Measurements from ENCODE around the gene SAFB. TPM values are rescaled to one million over a fixed set of nuclear protein-coding genes. Genes with fewer than 3 reads are reported as not detected.
"Not testable (repeated sequence)": the region's sequence is repeated elsewhere in the genome, so short reads cannot be mapped to it uniquely, and the experiment has no call there.

Gene SAFB
- total and polyA plus RNA-seq, 5 donors from 2014 or later = 36.9 to 204 (median 54.9) TPM

DNA sequence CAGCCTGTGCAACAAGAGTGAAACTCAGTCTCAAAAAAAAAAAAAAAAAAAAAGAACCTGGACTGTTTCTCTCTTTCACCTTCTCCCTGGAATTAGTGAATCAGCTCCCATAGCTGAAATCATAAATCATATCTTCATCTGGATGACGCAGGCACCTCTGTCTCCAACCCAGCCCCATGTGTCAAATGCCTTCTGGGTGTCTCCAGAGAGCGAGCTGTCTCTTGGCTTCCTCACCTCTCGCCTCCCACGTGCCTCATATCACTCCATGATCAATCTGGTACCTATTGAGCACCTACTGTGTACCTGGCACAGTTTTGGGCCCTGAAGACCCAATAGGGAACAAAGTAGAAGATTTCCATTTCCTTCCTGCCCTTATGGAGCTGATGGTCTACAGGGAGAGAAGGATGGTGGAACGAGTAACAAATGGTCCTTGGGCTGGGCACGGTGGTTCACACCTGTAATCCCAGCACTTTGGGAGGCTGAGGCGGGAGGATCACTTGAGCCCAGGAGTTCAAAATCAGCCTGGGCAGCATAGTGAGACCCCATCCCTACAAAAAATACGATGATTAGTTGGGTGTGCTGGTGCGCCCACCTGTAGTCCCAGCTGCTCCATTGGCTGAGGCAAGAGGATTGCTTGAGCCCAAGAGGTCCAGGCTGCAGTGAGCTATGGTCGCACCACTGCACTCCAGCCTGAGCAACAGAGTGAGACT lies 60.4 kb downstream of the SAFB start:
- no peaks in the 10 kb centered on the region for H3K36me3 Mint-ChIP-seq
- peak overlapping the region in 1 of 3 donors; percentile 51 for H3K27ac Mint-ChIP-seq
- ATAC-seq (ENCODE audit: low read depth in 2 of 2) = no peak
- no peak overlapping the region for H3K4me3 ChIP-seq (ENCODE audit: low read depth, low read length)
- no peaks in the 10 kb centered on the region for H3K36me3 ChIP-seq (ENCODE audit: control insufficient read depth, insufficient read depth, low read length)
- no peaks in the 10 kb centered on the region for H3K27me3 ChIP-seq (ENCODE audit: control insufficient read depth, insufficient read depth, low read length)
- H3K4me1 ChIP-seq (ENCODE audit: control insufficient read depth, insufficient read depth, low read length, poor library complexity, severe bottlenecking) = peaks cover 35% of the 10 kb centered on the region
- no peak for DNase-seq
- H3K4me3 Mint-ChIP-seq = peak overlapping the region in 3 of 4 donors; percentile 22 to 79 (median 77)
- no peak overlapping the region for H3K27ac ChIP-seq (ENCODE audit: insufficient read depth, low read length, poor library complexity, severe bottlenecking)
- peaks cover 8% of the 10 kb centered on the region for H3K27me3 Mint-ChIP-seq
- peaks cover 0 to 4% (median 0%) of the 10 kb centered on the region in 7 donors for H3K9me3 Mint-ChIP-seq
- no peaks in the 10 kb centered on the region for H3K9me3 ChIP-seq (ENCODE audit: control insufficient read depth in 2 of 2, low read length in 2 of 2)
- H3K4me1 Mint-ChIP-seq = peaks cover 0 to 49% (median 20%) of the 10 kb centered on the region in 4 donors

DNA sequence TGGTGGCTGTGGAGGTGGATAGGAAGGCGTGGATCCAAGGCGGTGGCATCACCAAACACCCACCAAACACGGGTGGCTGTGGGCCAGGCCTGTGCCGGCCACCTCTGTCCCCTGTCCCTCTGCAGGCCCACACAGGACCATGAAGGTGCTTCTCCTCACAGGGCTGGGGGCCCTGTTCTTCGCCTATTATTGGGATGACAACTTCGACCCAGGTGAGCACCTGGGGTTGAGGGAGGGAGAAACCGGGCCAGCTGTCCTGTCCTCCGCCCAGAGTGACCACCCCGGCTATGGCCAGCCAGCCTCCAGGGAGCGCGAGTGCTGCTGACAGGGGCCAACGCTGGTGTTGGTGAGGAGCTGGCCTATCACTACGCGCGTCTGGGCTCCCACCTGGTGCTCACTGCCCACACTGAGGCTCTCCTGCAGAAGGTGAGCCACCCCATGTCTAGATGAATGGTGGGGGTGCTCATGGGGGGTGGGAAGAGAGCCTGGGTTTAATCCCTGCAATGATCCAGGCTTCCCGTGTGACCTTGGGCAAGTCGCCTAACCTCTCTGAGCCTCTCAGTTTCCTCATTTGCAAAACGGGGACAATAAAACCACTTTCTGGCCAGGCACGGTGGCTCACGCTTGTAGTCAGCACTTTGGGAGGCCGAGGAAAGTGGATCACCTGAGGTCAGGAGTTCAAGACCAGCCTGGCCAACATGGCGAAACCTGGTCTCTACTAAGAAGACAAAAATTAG lies 62.0 kb downstream of the SAFB start:
- no peak for DNase-seq
- H3K9me3 Mint-ChIP-seq = peaks cover 0 to 4% (median 0%) of the 10 kb centered on the region in 7 donors

DNA sequence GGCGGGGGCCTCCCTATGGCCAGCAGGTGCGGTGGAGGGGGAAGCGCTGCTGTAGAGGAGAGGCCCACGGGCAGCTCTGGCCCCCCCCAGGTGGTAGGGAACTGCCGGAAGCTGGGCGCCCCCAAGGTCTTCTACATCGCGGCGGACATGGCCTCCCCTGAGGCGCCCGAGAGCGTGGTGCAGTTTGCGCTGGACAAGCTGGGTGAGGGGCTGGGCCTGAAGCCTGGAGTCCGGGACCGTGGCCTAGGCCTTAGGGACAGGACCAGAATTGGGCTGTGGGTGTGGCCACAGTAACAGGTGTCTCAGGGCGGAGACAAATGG lies 63.4 kb downstream of the SAFB start:
- Histone ChIP-seq H3K4me1 (ENCODE audit: control insufficient read depth, insufficient read depth, low read length, poor library complexity, severe bottlenecking) (peaks cover 29% of the 10 kb centered on the region), H3K36me3 (ENCODE audit: control insufficient read depth, insufficient read depth, low read length) (no peaks in the 10 kb centered on the region), H3K27ac (ENCODE audit: insufficient read depth, low read length, poor library complexity, severe bottlenecking) (peak overlapping the region; percentile 81), H3K9me3 (ENCODE audit: control insufficient read depth in 2 of 2, low read length in 2 of 2) (no peaks in the 10 kb centered on the region), H3K27me3 (ENCODE audit: control insufficient read depth, insufficient read depth, low read length) (no peaks in the 10 kb centered on the region), H3K4me3 (ENCODE audit: low read depth, low read length) (no peak overlapping the region)
- peak overlapping the region; percentile 81 to 90 (median 88) for H3K4me3 Mint-ChIP-seq
- no peak for ATAC-seq (ENCODE audit: low read depth in 2 of 2)
- DNase-seq = no peak
- peaks cover 14% of the 10 kb centered on the region for H3K27me3 Mint-ChIP-seq
- H3K9me3 Mint-ChIP-seq = peaks cover 0 to 4% (median 0%) of the 10 kb centered on the region in 7 donors
- H3K4me1 Mint-ChIP-seq = peaks cover 0 to 53% (median 18%) of the 10 kb centered on the region in 4 donors
- peak overlapping the region; percentile 65 to 90 (median 85) for H3K27ac Mint-ChIP-seq
- no peaks in the 10 kb centered on the region for H3K36me3 Mint-ChIP-seq

More for the DNA sequence above, 62.0 kb downstream of the SAFB start:
- Histone ChIP-seq H3K27ac (ENCODE audit: insufficient read depth, low read length, poor library complexity, severe bottlenecking) (no peak overlapping the region), H3K4me1 (ENCODE audit: control insufficient read depth, insufficient read depth, low read length, poor library complexity, severe bottlenecking) (peaks cover 28% of the 10 kb centered on the region), H3K27me3 (ENCODE audit: control insufficient read depth, insufficient read depth, low read length) (no peaks in the 10 kb centered on the region), H3K36me3 (ENCODE audit: control insufficient read depth, insufficient read depth, low read length) (no peaks in the 10 kb centered on the region), H3K4me3 (ENCODE audit: low read depth, low read length) (no peak overlapping the region), H3K9me3 (ENCODE audit: control insufficient read depth in 2 of 2, low read length in 2 of 2) (no peaks in the 10 kb centered on the region)
- no peaks in the 10 kb centered on the region for H3K36me3 Mint-ChIP-seq
- ATAC-seq (ENCODE audit: low read depth in 2 of 2) = no peak
- H3K4me1 Mint-ChIP-seq = peaks cover 0 to 46% (median 16%) of the 10 kb centered on the region in 4 donors
- no peak overlapping the region for H3K27ac Mint-ChIP-seq
- H3K27me3 Mint-ChIP-seq = peaks cover 10% of the 10 kb centered on the region
- peak overlapping the region in 2 of 4 donors; percentile 28 to 63 for H3K4me3 Mint-ChIP-seq

DNA sequence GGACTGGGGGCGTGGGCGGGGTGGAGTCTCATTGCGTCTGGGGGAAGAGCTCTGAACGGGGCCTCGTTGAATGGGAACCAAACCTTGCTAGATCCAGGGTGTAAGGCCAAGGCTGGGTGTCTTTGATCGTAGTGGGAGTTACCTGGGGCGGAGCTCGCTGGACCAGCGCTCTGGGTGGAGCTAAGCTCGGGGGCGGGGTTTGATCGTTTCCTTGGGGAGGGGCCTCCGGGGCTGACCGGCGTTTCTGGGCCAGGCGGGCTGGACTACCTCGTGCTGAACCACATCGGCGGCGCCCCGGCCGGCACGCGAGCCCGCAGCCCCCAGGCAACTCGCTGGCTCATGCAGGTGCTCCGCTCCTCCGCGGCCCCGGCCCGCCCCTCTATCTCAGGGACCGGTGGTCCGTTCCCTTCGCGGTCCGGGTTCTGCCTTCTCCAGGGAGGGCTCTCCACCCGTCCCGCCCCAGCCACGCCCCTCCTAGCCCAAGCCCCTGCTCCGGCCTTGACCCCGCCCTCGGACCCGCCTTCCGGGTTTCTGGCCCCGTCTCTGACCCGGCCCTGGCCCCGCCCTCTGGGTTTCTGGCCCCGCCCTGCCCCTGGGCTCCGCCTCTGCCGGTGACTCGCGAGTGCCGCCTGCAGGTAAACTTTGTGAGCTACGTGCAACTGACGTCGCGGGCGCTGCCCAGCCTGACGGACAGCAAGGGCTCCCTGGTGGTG lies 63.9 kb downstream of the SAFB start:
- Histone ChIP-seq H3K27ac (ENCODE audit: insufficient read depth, low read length, poor library complexity, severe bottlenecking) (peak overlapping the region; percentile 81), H3K27me3 (ENCODE audit: control insufficient read depth, insufficient read depth, low read length) (no peaks in the 10 kb centered on the region), H3K4me3 (ENCODE audit: low read depth, low read length) (no peak overlapping the region), H3K4me1 (ENCODE audit: control insufficient read depth, insufficient read depth, low read length, poor library complexity, severe bottlenecking) (peaks cover 34% of the 10 kb centered on the region), H3K36me3 (ENCODE audit: control insufficient read depth, insufficient read depth, low read length) (peaks cover under 1% of the 10 kb centered on the region), H3K9me3 (ENCODE audit: control insufficient read depth in 2 of 2, low read length in 2 of 2) (no peaks in the 10 kb centered on the region)
- Mint-ChIP-seq H3K9me3 (peaks cover 0 to 2% (median 0%) of the 10 kb centered on the region in 7 donors), H3K36me3 (no peaks in the 10 kb centered on the region), H3K27me3 (peaks cover 14% of the 10 kb centered on the region), H3K4me3 (peak overlapping the region; percentile 81 to 90 (median 88)), H3K4me1 (peaks cover 0 to 52% (median 15%) of the 10 kb centered on the region in 4 donors), H3K27ac (peak overlapping the region; percentile 65 to 90 (median 85))
- DNase-seq = peak; percentile 83 to 92 (median 92)
- peak; percentile 57 to 62 for ATAC-seq (ENCODE audit: low read depth in 2 of 2)

DNA sequence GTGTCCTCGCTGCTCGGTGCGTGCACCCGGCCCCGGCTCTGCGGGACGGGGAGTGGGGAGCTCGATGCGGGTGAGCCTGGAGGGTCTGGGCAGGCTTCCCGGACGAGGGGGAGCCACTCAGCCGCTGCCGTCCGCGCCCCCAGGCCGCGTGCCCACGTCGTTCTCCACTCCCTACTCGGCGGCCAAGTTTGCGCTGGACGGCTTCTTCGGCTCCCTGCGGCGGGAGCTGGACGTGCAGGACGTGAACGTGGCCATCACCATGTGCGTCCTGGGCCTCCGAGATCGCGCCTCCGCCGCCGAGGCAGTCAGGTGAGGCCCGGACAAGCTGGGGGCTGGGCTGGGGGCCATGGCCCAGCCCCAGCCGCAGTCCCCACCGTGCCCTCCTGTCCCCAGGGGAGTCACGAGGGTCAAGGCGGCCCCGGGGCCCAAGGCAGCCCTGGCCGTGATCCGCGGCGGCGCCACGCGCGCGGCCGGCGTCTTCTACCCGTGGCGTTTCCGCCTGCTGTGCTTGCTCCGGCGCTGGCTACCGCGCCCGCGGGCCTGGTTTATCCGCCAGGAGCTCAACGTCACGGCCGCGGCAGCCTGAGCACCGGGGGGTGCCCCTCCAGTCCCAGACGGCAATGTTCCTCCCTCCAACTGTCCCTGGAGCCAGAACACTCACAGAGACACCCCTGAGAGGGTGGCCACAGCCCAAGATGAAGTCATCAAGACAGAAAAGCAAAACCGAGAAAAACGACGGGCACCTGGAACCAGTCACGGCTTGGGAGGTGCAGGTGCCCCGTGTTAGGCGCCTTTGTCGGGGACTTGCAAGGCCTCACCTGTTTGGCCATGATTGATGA lies 64.7 kb downstream of the SAFB start:
- no peak overlapping the region for H3K4me3 ChIP-seq (ENCODE audit: low read depth, low read length)

DNA sequence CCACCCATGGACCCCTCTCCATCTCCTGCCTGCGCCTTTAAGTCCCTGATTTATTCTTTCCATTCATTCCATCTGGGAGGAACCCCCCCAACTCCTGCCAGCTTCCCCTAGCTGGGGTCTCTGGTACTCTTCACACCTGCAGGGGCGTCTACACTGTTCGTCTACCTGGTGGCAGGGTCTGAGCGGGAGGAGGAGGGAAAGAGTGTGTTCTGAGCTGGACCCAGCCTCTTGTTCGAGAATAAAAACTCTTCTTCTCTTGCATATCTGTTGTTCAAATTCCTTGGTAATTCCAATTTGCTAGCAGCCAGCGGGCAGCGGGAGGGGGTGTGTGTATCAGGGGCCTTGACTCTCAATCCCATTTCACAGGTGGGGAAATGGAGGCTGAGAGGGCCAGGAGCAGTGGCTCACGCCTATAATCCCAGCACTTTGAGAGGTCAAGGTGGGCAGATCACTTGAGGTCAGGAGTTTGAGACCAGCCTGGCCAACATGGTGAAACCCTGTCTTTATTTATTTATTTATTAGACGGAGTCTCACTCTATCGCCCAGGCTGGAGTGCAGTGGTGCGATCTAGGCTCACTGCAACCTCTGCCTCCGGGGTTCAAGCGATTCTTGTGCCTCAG lies 65.5 kb downstream of the SAFB start:
- Mint-ChIP-seq H3K4me3 (peak overlapping the region; percentile 19 to 89 (median 62)), H3K27me3 (peaks cover 10% of the 10 kb centered on the region), H3K4me1 (peaks cover 0 to 52% (median 16%) of the 10 kb centered on the region in 4 donors)
- H3K4me3 ChIP-seq (ENCODE audit: low read depth, low read length); ATAC-seq (ENCODE audit: low read depth in 2 of 2); H3K9me3 ChIP-seq (ENCODE audit: control insufficient read depth in 2 of 2, low read length in 2 of 2); H3K36me3 Mint-ChIP-seq; H3K27me3 ChIP-seq (ENCODE audit: control insufficient read depth, insufficient read depth, low read length); H3K27ac ChIP-seq (ENCODE audit: insufficient read depth, low read length, poor library complexity, severe bottlenecking); DNase-seq; H3K9me3 Mint-ChIP-seq; H3K27ac Mint-ChIP-seq: not testable (repeated sequence)
- H3K4me1 ChIP-seq (ENCODE audit: control insufficient read depth, insufficient read depth, low read length, poor library complexity, severe bottlenecking) = peaks cover 36% of the 10 kb centered on the region
- peaks cover 14% of the 10 kb centered on the region for H3K36me3 ChIP-seq (ENCODE audit: control insufficient read depth, insufficient read depth, low read length)

More for the DNA sequence above, 64.7 kb downstream of the SAFB start:
- H3K9me3 Mint-ChIP-seq = peaks cover 0 to 2% (median 0%) of the 10 kb centered on the region in 7 donors
- no peaks in the 10 kb centered on the region for H3K27me3 ChIP-seq (ENCODE audit: control insufficient read depth, insufficient read depth, low read length)
- peak overlapping the region in 1 of 3 donors; percentile 76 for H3K27ac Mint-ChIP-seq
- H3K4me1 Mint-ChIP-seq = peaks cover 0 to 52% (median 15%) of the 10 kb centered on the region in 4 donors
- H3K27ac ChIP-seq (ENCODE audit: insufficient read depth, low read length, poor library complexity, severe bottlenecking) = peak overlapping the region; percentile 81
- peaks cover 3% of the 10 kb centered on the region for H3K36me3 Mint-ChIP-seq
- DNase-seq (no peak), ATAC-seq (ENCODE audit: low read depth in 2 of 2) (no peak)
- H3K4me3 Mint-ChIP-seq = peak overlapping the region in 3 of 4 donors; percentile 86 to 90 (median 90)
- peaks cover 7% of the 10 kb centered on the region for H3K36me3 ChIP-seq (ENCODE audit: control insufficient read depth, insufficient read depth, low read length)
- H3K4me1 ChIP-seq (ENCODE audit: control insufficient read depth, insufficient read depth, low read length, poor library complexity, severe bottlenecking) = peaks cover 36% of the 10 kb centered on the region
- peaks cover 14% of the 10 kb centered on the region for H3K27me3 Mint-ChIP-seq
- H3K9me3 ChIP-seq (ENCODE audit: control insufficient read depth in 2 of 2, low read length in 2 of 2) = no peaks in the 10 kb centered on the region

Measured in CD4-positive, CD25-positive, alpha-beta regulatory T cell (primary cell).